IPS-15b (cell line): ENCODE data around the gene PSMB11.
"Not testable (repeated sequence)": the region's sequence is repeated elsewhere in the genome, so short reads cannot be mapped to it uniquely, and the experiment has no call there.

ENCODE experiments used
- H3K27me3 ChIP-seq: one replicate; pipeline ENCODE4 v1.6.1; 2013; ENCODE audit warnings: low read length; ENCODE audit not compliant: control insufficient read depth, insufficient read depth
- H3K36me3 ChIP-seq: one replicate; pipeline ENCODE4 v1.6.1; 2013; ENCODE audit warnings: low read length; ENCODE audit not compliant: control insufficient read depth, insufficient read depth
- H3K4me1 ChIP-seq: one replicate; pipeline ENCODE4 v1.6.1; 2013; ENCODE audit warnings: mild to moderate bottlenecking, low read length; ENCODE audit not compliant: control insufficient read depth, insufficient read depth
- H3K4me3 ChIP-seq: one replicate; pipeline ENCODE4 v1.5.1; 2013; ENCODE audit warnings: low read depth, low read length
- H3K9ac ChIP-seq: one replicate; pipeline ENCODE4 v1.6.1; 2013; ENCODE audit warnings: low read depth, mild to moderate bottlenecking, low read length
- H3K9me3 ChIP-seq: one replicate; pipeline ENCODE4 v1.6.1; 2013; ENCODE audit warnings: mild to moderate bottlenecking, low read length; ENCODE audit not compliant: control insufficient read depth, insufficient read depth

Gene PSMB11

GRCh38 chr14:23005451-23006187 lies 36.4 kb upstream of the PSMB11 start:
- no peaks in the 10 kb centered on the region for H3K36me3 ChIP-seq
- peak overlapping the region; percentile 81 for H3K4me3 ChIP-seq
- no peaks in the 10 kb centered on the region for H3K27me3 ChIP-seq
- H3K9me3 ChIP-seq: no peaks in the 10 kb centered on the region
- no peak overlapping the region for H3K9ac ChIP-seq
- peaks cover 5% of the 10 kb centered on the region for H3K4me1 ChIP-seq

GRCh38 chr14:23006188-23006534 lies 35.9 kb upstream of the PSMB11 start:
- Histone ChIP-seq H3K9me3 (no peaks in the 10 kb centered on the region), H3K36me3 (no peaks in the 10 kb centered on the region), H3K4me1 (peaks cover 5% of the 10 kb centered on the region), H3K4me3 (peak overlapping the region; percentile 81), H3K9ac (peak overlapping the region; percentile 99), H3K27me3 (no peaks in the 10 kb centered on the region)

GRCh38 chr14:23006544-23007419 lies 35.2 kb upstream of the PSMB11 start:
- Histone ChIP-seq H3K9ac (peak overlapping the region; percentile 99), H3K9me3 (no peaks in the 10 kb centered on the region), H3K4me3 (peak overlapping the region; percentile 81), H3K4me1 (peaks cover 5% of the 10 kb centered on the region), H3K36me3 (no peaks in the 10 kb centered on the region), H3K27me3 (no peaks in the 10 kb centered on the region)

- Histone ChIP-seq H3K27me3 (no peaks in the 10 kb centered on the region), H3K9ac (no peak overlapping the region), H3K9me3 (no peaks in the 10 kb centered on the region), H3K36me3 (no peaks in the 10 kb centered on the region), H3K4me1 (peaks cover 5% of the 10 kb centered on the region), H3K4me3 (no peak overlapping the region)
These were observed 33.2 kb upstream of the PSMB11 start for GRCh38 chr14:23008831-23009230.

- H3K9me3 ChIP-seq: no peaks in the 10 kb centered on the region
- H3K9ac ChIP-seq: no peak overlapping the region
- peak overlapping the region; percentile 53 for H3K4me3 ChIP-seq
- H3K36me3 ChIP-seq: no peaks in the 10 kb centered on the region
- H3K4me1 ChIP-seq: peaks cover 5% of the 10 kb centered on the region
- H3K27me3 ChIP-seq: no peaks in the 10 kb centered on the region
These were observed 32.5 kb upstream of the PSMB11 start for GRCh38 chr14:23009483-23009938.

- Histone ChIP-seq H3K36me3 (no peaks in the 10 kb centered on the region), H3K27me3 (no peaks in the 10 kb centered on the region), H3K9ac (peak within 1 kb of the TSS; percentile 49), H3K4me3 (peak within 1 kb of the TSS; percentile 61), H3K4me1 (peaks cover 5% of the 10 kb centered on the region), H3K9me3 (no peaks in the 10 kb centered on the region)
These were observed 31.9 kb upstream of the PSMB11 start, which contains the start of gene C14orf93 for GRCh38 chr14:23009939-23010726. C14orf93 (minus strand) TSS chr14:23010143; CDS start chr14:22999023, 11,120 bp downstream.

- no peaks in the 10 kb centered on the region for H3K36me3 ChIP-seq
- no peak overlapping the region for H3K9ac ChIP-seq
- H3K27me3 ChIP-seq: no peaks in the 10 kb centered on the region
- H3K4me1 ChIP-seq: peaks cover 3% of the 10 kb centered on the region
- no peaks in the 10 kb centered on the region for H3K9me3 ChIP-seq
- no peak overlapping the region for H3K4me3 ChIP-seq
These were observed 28.8 kb upstream of the PSMB11 start for GRCh38 chr14:23013054-23013748.

- not testable (repeated sequence) for H3K4me1 ChIP-seq, H3K9ac ChIP-seq, H3K27me3 ChIP-seq, H3K36me3 ChIP-seq, H3K9me3 ChIP-seq, H3K4me3 ChIP-seq
These were observed 28.3 kb upstream of the PSMB11 start for GRCh38 chr14:23013749-23014054.

GRCh38 chr14:23015618-23016017 lies 26.4 kb upstream of the PSMB11 start:
- Histone ChIP-seq H3K9me3 (no peaks in the 10 kb centered on the region), H3K4me3 (no peak overlapping the region), H3K4me1 (no peaks in the 10 kb centered on the region), H3K9ac (no peak overlapping the region), H3K36me3 (no peaks in the 10 kb centered on the region), H3K27me3 (no peaks in the 10 kb centered on the region)

GRCh38 chr14:23017091-23017490 lies 24.9 kb upstream of the PSMB11 start:
- Histone ChIP-seq H3K9ac (no peak overlapping the region), H3K27me3 (no peaks in the 10 kb centered on the region), H3K9me3 (no peaks in the 10 kb centered on the region), H3K4me3 (no peak overlapping the region), H3K4me1 (peaks cover 3% of the 10 kb centered on the region), H3K36me3 (no peaks in the 10 kb centered on the region)

GRCh38 chr14:23018107-23018506 lies 23.9 kb upstream of the PSMB11 start:
- H3K36me3 ChIP-seq: no peaks in the 10 kb centered on the region
- no peaks in the 10 kb centered on the region for H3K27me3 ChIP-seq

More at GRCh38 chr14:23018107-23018506, 23.9 kb upstream of the PSMB11 start:
- Histone ChIP-seq H3K4me3 (no peak overlapping the region), H3K9ac (no peak overlapping the region), H3K4me1 (peaks cover 4% of the 10 kb centered on the region), H3K9me3 (no peaks in the 10 kb centered on the region)
